HCT116 (cell line): ENCODE results near the gene CDYL. TPM values are rescaled to one million over a fixed set of nuclear protein-coding genes. Genes with fewer than 3 reads are reported as not detected.
"Not testable (repeated sequence)": the region's sequence is repeated elsewhere in the genome, so short reads cannot be mapped to it uniquely, and the experiment has no call there.

Experiments used
- ATAC-seq: fragments of 200-7000 bp; cut with Tn5 transposase; 2 replicates; pipeline ENCODE4 v1.9.1; 2020; ENCODE audit warnings: mild to moderate bottlenecking, moderate library complexity
- BruUV-seq: library from RNA; stranded (reverse); fragments of 400-500 nt; replicated peaks from 2 replicates; lab custom pipeline; 2021; lab: Mats Ljungman, UMichigan
- CTCF ChIA-PET: fragments of 300-600 bp; sonication (Branson Sonifier 250); formaldehyde crosslinking; loops from one replicate; lab custom pipeline; 2021; ENCODE audit warnings: antibody characterized with exemption; lab: Charles Lee
- POLR2A ChIA-PET: fragments of 300-600, 350-600 bp; sonication (Branson Sonifier 250); formaldehyde crosslinking; loops from one replicate; lab custom pipeline; 2021; ENCODE audit warnings: antibody characterized with exemption; lab: Charles Lee
- RAD21 ChIA-PET, 2 experiments: fragments of 300-600 bp; sonication (Branson Sonifier 250); formaldehyde crosslinking; loops; one replicate each; lab custom pipeline; 2023; ENCODE audit warnings: low total read pairs in 2 of 2; ENCODE audit not compliant: uncharacterized antibody in 2 of 2, unreplicated experiment in 2 of 2, low non-redundant PET in 1 of 2; lab: Charles Lee
- DNase-seq: peaks from one replicate; pipeline ENCODE4 v3.0.0-alpha.2; 2010; ENCODE audit warnings: low read depth, low spot score
- H2AFZ ChIP-seq: fragments of 200-600 bp; shearing (Covaris generic), sonication (generic); 2 replicates; pipeline ENCODE4 v1.6.1; 2017; ENCODE audit warnings: low read depth, mixed run types, mixed read lengths, antibody characterized with exemption, low read length; ENCODE audit not compliant: poor library complexity, severe bottlenecking
- H3K27ac ChIP-seq: 2 replicates; pipeline ENCODE4 v1.5.1; 2012; ENCODE audit warnings: low read depth, low read length
- H3K27me3 ChIP-seq: fragments of 200-600 bp; sonication (generic); 2 replicates; pipeline ENCODE4 v1.6.1; 2016; ENCODE audit warnings: mixed run types, low read length, mixed read lengths; ENCODE audit not compliant: insufficient read depth
- H3K36me3 ChIP-seq, 2 experiments: fragments of 200-500 bp in 1 of 2; fragments of 200-600 bp in 1 of 2; sonication (Bioruptor generic) in 1 of 2; sonication (generic) in 1 of 2; 2 replicates each; pipeline versions ENCODE4 v1.5.1 to v1.6.1; 2014 to 2016; ENCODE audit warnings: low read length in 2 of 2, inconsistent platforms in 1 of 2, mixed read lengths in 1 of 2, mixed run types in 1 of 2; ENCODE audit not compliant: insufficient read depth in 2 of 2, control insufficient read depth in 1 of 2
- H3K4me1 ChIP-seq, 2 experiments: fragments of 200-600 bp in 1 of 2; sonication (generic) in 1 of 2; 2 replicates each; pipeline versions ENCODE4 v1.5.1 to v1.6.1; 2012 to 2017; ENCODE audit warnings: low read length in 2 of 2, inconsistent platforms in 1 of 2, mild to moderate bottlenecking in 1 of 2, mixed read lengths in 1 of 2, mixed run types in 1 of 2, moderate library complexity in 1 of 2; ENCODE audit not compliant: insufficient read depth in 2 of 2, control insufficient read depth in 1 of 2
- H3K4me2 ChIP-seq: fragments of 200-600 bp; sonication (generic); 2 replicates; pipeline ENCODE4 v1.6.1; 2017; ENCODE audit warnings: mixed run types, low read length, mixed read lengths
- H3K4me3 ChIP-seq, 2 experiments: fragments of 200-600 bp in 1 of 2; sonication (generic) in 1 of 2; replicated peaks in 1 of 2; 2 replicates each; pipeline ENCODE4 v1.5.1; 2011 to 2016; ENCODE audit warnings: low read length in 2 of 2, control low read depth in 1 of 2, low read depth in 1 of 2, mild to moderate bottlenecking in 1 of 2, mixed read lengths in 1 of 2, mixed run types in 1 of 2
- H3K79me2 ChIP-seq: fragments of 200-600 bp; sonication (generic); 2 replicates; pipeline ENCODE4 v1.6.1; 2017; ENCODE audit warnings: mild to moderate bottlenecking, mixed run types, low read length, moderate library complexity, mixed read lengths; ENCODE audit not compliant: insufficient read depth
- H3K9ac ChIP-seq: fragments of 200-600 bp; sonication (generic); 2 replicates; pipeline ENCODE4 v1.6.1; 2016; ENCODE audit warnings: low read length, mixed read lengths
- H3K9me2 ChIP-seq: fragments of 200-600 bp; sonication (generic), shearing (Covaris generic); 2 replicates; pipeline ENCODE4 v1.6.1; 2017; ENCODE audit warnings: mixed run types, mild to moderate bottlenecking, moderate library complexity; ENCODE audit not compliant: insufficient read depth
- H3K9me3 ChIP-seq, 2 experiments: fragments of 200-500 bp in 1 of 2; fragments of 200-600 bp in 1 of 2; sonication (Bioruptor generic) in 1 of 2; sonication (generic) in 1 of 2; 2 replicates each; pipeline ENCODE4 v1.6.1; 2014 to 2017; ENCODE audit warnings: low read length in 2 of 2, mixed read lengths in 2 of 2, inconsistent platforms in 1 of 2, low read depth in 1 of 2, mild to moderate bottlenecking in 1 of 2, mixed run types in 1 of 2, moderate library complexity in 1 of 2; ENCODE audit not compliant: control insufficient read depth in 1 of 2, insufficient read depth in 1 of 2
- H4K20me1 ChIP-seq: fragments of 200-600 bp; sonication (generic), shearing (Covaris generic); 2 replicates; pipeline ENCODE4 v1.6.1; 2017; ENCODE audit warnings: mixed run types, mild to moderate bottlenecking, moderate library complexity; ENCODE audit not compliant: insufficient read depth
- CBX3 ChIP-seq: IDR thresholded peaks from 2 replicates; pipeline ENCODE4 v1.6.1; 2012; ENCODE audit warnings: low read depth
- EGR1 ChIP-seq: IDR thresholded peaks from 2 replicates; pipeline ENCODE4 v1.6.1; 2012; ENCODE audit warnings: low read depth
- EZH2phosphoT487 ChIP-seq: fragments of 200-600 bp; IDR thresholded peaks from 2 replicates; pipeline ENCODE4 v1.6.1; 2018; ENCODE audit warnings: antibody characterized with exemption, borderline replicate concordance
- FOSL1 ChIP-seq: IDR thresholded peaks from 2 replicates; pipeline ENCODE4 v1.6.1; 2012; ENCODE audit warnings: low read depth
- JUND ChIP-seq: IDR thresholded peaks from 2 replicates; pipeline ENCODE4 v1.6.1; 2012
- POLR2A ChIP-seq: IDR thresholded peaks from 2 replicates; pipeline ENCODE4 v1.7.0; 2011; ENCODE audit warnings: borderline replicate concordance; ENCODE audit not compliant: insufficient read depth, insufficient read length; ENCODE audit errors: extremely low read depth
- POLR2AphosphoS5 ChIP-seq: IDR thresholded peaks from 2 replicates; pipeline ENCODE4 v1.6.1; 2011; ENCODE audit warnings: mild to moderate bottlenecking, low read depth, low read length, moderate library complexity
- SP1 ChIP-seq: IDR thresholded peaks from 2 replicates; pipeline ENCODE4 v1.6.1; 2012; ENCODE audit warnings: low read depth
- ZFX ChIP-seq: fragments of 450-650 bp; IDR thresholded peaks from 2 replicates; pipeline ENCODE4 v1.6.1; 2017
- ZNF274 ChIP-seq: fragments of 200-500 bp; sonication (Bioruptor generic); IDR thresholded peaks from 2 replicates; pipeline ENCODE4 v1.6.1; 2014; ENCODE audit warnings: mild to moderate bottlenecking, low read depth, low read length, inconsistent platforms
- intact Hi-C: fragments of 100-400 bp; cut with micrococcal nuclease; formaldehyde crosslinking; loops from 2 replicates; pipeline ENCODE4 v1.10.0; 2022
- total RNA-seq: library from RNA; stranded (reverse); gene quantifications from one replicate; pipeline ENCODE4 v1.2.1, GENCODE V29; 2021; ENCODE audit not compliant: unreplicated experiment
- TF ChIP-seq, protein P1 (sequence below): IDR thresholded peaks from 2 replicates; pipeline ENCODE4 v1.6.1; 2011; ENCODE audit warnings: mild to moderate bottlenecking, low read length, moderate library complexity; ENCODE audit not compliant: insufficient replicate concordance; ENCODE audit errors: extremely low read depth
- TF ChIP-seq, protein P2 (sequence below): IDR thresholded peaks from 2 replicates; pipeline ENCODE4 v1.6.1; 2012
- TF ChIP-seq, protein P3 (sequence below), 3 experiments: fragments of 200-600 bp in 1 of 3; sonication (generic) in 1 of 3; IDR thresholded peaks in 2 of 3; conservative IDR thresholded peaks in 1 of 3; 2 replicates each; pipeline ENCODE4 v1.5.1; 2012 to 2017; ENCODE audit warnings: low read depth in 2 of 3, low read length in 2 of 3, antibody characterized with exemption in 1 of 3, borderline replicate concordance in 1 of 3, control low read depth in 1 of 3, mild to moderate bottlenecking in 1 of 3, mixed read lengths in 1 of 3, mixed run types in 1 of 3, moderate library complexity in 1 of 3; ENCODE audit not compliant: insufficient read depth in 1 of 3

CDYL gene
- total RNA-seq, 1 experiment from 2014 or later: 42.6 TPM

DNA sequence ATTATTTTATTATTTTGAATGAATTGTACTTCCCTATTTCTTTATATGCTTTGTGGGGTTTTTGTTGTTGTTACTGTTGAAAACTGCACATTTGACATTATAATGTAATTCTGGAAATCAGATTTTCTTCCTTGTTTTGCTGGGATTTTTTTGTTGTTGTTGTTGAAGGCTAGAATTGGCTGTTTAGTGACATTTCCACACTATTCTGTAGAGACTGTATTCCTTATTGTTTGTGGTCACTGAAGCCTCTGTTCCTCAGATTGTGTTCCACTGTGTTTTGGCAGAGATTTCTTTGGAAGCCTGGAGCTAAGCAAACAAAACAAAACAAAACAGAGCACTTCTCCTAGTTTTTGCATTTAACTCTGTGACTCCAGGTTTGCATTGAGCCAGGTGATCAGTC lies 52.9 kb downstream of the CDYL start:
- ATAC-seq (no peak), DNase-seq (no peak)
- Histone ChIP-seq H3K9me2 (no peaks in the 10 kb centered on the region), H2AFZ (no peak overlapping the region), H3K9ac (no peak overlapping the region), H3K36me3 (no peaks in the 10 kb centered on the region), H3K4me2 (no peak overlapping the region), H3K4me1 (no peaks in the 10 kb centered on the region), H3K9me3 (peaks cover 7 to 16% of the 10 kb centered on the region in 2 experiments; a peak in 2 of 4 replicates), H4K20me1 (no peaks in the 10 kb centered on the region; the same call in 1 of the 2 replicates), H3K4me3 (no peak overlapping the region), H3K27ac (no peak overlapping the region), H3K27me3 (no peaks in the 10 kb centered on the region), H3K79me2 (peaks cover 63% of the 10 kb centered on the region)
- RAD21 ChIA-PET: no interaction called here
- CTCF ChIA-PET: no interaction called here
- TF ChIP-seq ZFX: no peak
- TF ChIP-seq, protein P1, sequence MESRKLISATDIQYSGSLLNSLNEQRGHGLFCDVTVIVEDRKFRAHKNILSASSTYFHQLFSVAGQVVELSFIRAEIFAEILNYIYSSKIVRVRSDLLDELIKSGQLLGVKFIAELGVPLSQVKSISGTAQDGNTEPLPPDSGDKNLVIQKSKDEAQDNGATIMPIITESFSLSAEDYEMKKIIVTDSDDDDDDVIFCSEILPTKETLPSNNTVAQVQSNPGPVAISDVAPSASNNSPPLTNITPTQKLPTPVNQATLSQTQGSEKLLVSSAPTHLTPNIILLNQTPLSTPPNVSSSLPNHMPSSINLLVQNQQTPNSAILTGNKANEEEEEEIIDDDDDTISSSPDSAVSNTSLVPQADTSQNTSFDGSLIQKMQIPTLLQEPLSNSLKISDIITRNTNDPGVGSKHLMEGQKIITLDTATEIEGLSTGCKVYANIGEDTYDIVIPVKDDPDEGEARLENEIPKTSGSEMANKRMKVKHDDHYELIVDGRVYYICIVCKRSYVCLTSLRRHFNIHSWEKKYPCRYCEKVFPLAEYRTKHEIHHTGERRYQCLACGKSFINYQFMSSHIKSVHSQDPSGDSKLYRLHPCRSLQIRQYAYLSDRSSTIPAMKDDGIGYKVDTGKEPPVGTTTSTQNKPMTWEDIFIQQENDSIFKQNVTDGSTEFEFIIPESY: no peak
- TF ChIP-seq FOSL1: no peak
- TF ChIP-seq, protein P2, sequence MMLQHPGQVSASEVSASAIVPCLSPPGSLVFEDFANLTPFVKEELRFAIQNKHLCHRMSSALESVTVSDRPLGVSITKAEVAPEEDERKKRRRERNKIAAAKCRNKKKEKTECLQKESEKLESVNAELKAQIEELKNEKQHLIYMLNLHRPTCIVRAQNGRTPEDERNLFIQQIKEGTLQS: no peak
- no peak for TF ChIP-seq EZH2phosphoT487
- TF ChIP-seq CBX3: no peak
- TF ChIP-seq JUND: no peak
- TF ChIP-seq POLR2AphosphoS5: no peak
- TF ChIP-seq, protein P3, sequence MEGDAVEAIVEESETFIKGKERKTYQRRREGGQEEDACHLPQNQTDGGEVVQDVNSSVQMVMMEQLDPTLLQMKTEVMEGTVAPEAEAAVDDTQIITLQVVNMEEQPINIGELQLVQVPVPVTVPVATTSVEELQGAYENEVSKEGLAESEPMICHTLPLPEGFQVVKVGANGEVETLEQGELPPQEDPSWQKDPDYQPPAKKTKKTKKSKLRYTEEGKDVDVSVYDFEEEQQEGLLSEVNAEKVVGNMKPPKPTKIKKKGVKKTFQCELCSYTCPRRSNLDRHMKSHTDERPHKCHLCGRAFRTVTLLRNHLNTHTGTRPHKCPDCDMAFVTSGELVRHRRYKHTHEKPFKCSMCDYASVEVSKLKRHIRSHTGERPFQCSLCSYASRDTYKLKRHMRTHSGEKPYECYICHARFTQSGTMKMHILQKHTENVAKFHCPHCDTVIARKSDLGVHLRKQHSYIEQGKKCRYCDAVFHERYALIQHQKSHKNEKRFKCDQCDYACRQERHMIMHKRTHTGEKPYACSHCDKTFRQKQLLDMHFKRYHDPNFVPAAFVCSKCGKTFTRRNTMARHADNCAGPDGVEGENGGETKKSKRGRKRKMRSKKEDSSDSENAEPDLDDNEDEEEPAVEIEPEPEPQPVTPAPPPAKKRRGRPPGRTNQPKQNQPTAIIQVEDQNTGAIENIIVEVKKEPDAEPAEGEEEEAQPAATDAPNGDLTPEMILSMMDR (IDR thresholded peaks at IDR 0.05 in 2 of 3, conservative IDR thresholded peaks at IDR 0.05 in 1 of 3; ENCODE audit: borderline replicate concordance in 1 of 3, insufficient read depth in 1 of 3, low read depth in 2 of 3, low read length in 2 of 3): no peak
- TF ChIP-seq EGR1: no peak
- TF ChIP-seq POLR2A: no peak
- TF ChIP-seq SP1: no peak
- no peak for TF ChIP-seq ZNF274
- no TSS peak for BruUV-seq
- POLR2A ChIA-PET: no interaction called here
- intact Hi-C loops: no loop called here

DNA sequence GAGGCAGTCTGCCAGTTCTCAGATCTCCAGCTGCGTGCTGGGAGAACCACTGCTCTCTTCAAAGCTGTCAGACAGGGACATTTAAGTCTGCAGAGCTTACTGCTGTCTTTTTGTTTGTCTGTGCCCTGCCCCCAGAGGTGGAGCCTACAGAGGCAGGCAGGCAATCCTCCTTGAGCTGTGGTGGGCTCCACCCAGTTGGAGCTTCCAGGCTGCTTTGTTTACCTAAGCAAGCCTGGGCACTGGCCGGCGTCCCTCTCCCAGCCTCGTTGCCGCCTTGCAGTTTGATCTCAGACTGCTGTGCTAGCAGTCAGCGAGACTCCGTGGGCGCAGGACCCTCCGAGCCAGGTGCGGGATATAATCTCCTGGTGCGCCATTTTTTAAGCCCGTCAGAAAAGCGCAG lies 59.3 kb downstream of the CDYL start:
- H3K4me1 ChIP-seq, BruUV-seq, H3K9ac ChIP-seq, POLR2A ChIA-PET, RAD21 ChIA-PET, H2AFZ ChIP-seq, DNase-seq, H3K9me3 ChIP-seq, H3K36me3 ChIP-seq, H3K27ac ChIP-seq, intact Hi-C loops, H3K4me2 ChIP-seq, H3K27me3 ChIP-seq, H3K9me2 ChIP-seq, H3K4me3 ChIP-seq, H4K20me1 ChIP-seq, CTCF ChIA-PET, ATAC-seq: not testable (repeated sequence)
- peaks cover 45% of the 10 kb centered on the region for H3K79me2 ChIP-seq
